Dendritic cell treated with granulocyte-macrophage colony-stimulating factor and Interleukin-4, amounts not matched to agents 40 ng/mL and 50 ng/mL, for 4 days (primary cell): Measurements from ENCODE around the gene RAB11A.

ENCODE experiments used
- H3K27ac Mint-ChIP-seq: one replicate; pipeline ENCODE4 v1.8.0; 2022; ENCODE audit warnings: mild to moderate bottlenecking, mixed read lengths
- H3K27me3 Mint-ChIP-seq: one replicate; pipeline ENCODE4 v1.8.0; 2022; ENCODE audit warnings: mild to moderate bottlenecking, mixed read lengths
- H3K36me3 Mint-ChIP-seq: one replicate; pipeline ENCODE4 v1.8.0; 2022; ENCODE audit warnings: low read depth, mixed read lengths
- H3K4me1 Mint-ChIP-seq: one replicate; pipeline ENCODE4 v1.8.0; 2022; ENCODE audit warnings: low read depth, mixed read lengths
- H3K4me3 Mint-ChIP-seq: one replicate; pipeline ENCODE4 v1.8.0; 2022; ENCODE audit warnings: mild to moderate bottlenecking, moderate library complexity, mixed read lengths
- H3K9me3 Mint-ChIP-seq: one replicate; pipeline ENCODE4 v1.8.0; 2022; ENCODE audit warnings: mixed read lengths
- intact Hi-C: fragments of 100-400 bp; cut with micrococcal nuclease; formaldehyde crosslinking; loops from one replicate; pipeline ENCODE4 v1.15.0; 2022

The RAB11A gene

DNA sequence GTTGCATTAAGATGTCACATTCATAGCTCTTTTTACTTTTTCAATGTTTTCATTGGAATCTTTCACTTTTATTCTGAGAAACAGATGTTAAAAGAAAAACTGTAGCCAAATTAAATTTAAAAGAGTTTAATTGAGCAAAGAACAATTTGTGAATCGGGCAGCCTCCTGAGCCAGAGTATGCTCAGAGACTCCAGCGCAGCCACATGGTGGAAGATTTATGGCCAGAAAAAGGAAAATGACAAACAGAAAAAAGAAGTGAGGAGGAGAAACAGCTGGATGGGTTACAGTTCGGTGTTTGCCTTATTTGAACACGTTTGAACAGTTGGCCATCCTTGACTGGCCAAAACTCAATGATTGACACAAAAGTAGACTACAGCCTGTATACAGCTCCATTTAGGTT lies 33.8 kb upstream of the RAB11A start:
- Mint-ChIP-seq H3K4me3 (no peak overlapping the region), H3K36me3 (no peaks in the 10 kb centered on the region), H3K27ac (peak overlapping the region; percentile 22), H3K4me1 (peaks cover 54% of the 10 kb centered on the region), H3K27me3 (no peaks in the 10 kb centered on the region), H3K9me3 (no peaks in the 10 kb centered on the region)
- intact Hi-C loops: no loop called here

DNA sequence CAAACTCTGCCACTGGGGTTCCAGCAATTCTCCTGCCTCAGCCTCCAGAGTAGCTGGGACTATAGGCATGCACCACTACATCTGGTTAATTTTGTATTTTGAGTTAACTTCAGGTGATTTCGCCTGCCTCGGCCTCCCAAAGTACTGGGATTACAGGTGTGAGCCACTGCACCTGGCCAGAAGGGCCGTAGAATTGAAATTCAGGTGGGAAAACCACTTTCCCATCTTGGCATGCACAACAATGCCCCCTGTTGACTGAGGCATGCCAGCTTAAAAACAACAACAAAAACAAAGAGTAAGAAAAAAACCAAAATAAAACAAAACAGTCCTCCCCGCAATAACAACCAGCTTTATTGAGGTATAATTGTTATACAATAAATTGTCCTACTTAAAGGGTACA lies 32.6 kb upstream of the RAB11A start:
- intact Hi-C loops: no loop called here
- no peak overlapping the region for H3K4me3 Mint-ChIP-seq
- H3K27ac Mint-ChIP-seq: no peak overlapping the region
- no peaks in the 10 kb centered on the region for H3K36me3 Mint-ChIP-seq
- H3K27me3 Mint-ChIP-seq: no peaks in the 10 kb centered on the region
- H3K9me3 Mint-ChIP-seq: no peaks in the 10 kb centered on the region
- peaks cover 59% of the 10 kb centered on the region for H3K4me1 Mint-ChIP-seq

DNA sequence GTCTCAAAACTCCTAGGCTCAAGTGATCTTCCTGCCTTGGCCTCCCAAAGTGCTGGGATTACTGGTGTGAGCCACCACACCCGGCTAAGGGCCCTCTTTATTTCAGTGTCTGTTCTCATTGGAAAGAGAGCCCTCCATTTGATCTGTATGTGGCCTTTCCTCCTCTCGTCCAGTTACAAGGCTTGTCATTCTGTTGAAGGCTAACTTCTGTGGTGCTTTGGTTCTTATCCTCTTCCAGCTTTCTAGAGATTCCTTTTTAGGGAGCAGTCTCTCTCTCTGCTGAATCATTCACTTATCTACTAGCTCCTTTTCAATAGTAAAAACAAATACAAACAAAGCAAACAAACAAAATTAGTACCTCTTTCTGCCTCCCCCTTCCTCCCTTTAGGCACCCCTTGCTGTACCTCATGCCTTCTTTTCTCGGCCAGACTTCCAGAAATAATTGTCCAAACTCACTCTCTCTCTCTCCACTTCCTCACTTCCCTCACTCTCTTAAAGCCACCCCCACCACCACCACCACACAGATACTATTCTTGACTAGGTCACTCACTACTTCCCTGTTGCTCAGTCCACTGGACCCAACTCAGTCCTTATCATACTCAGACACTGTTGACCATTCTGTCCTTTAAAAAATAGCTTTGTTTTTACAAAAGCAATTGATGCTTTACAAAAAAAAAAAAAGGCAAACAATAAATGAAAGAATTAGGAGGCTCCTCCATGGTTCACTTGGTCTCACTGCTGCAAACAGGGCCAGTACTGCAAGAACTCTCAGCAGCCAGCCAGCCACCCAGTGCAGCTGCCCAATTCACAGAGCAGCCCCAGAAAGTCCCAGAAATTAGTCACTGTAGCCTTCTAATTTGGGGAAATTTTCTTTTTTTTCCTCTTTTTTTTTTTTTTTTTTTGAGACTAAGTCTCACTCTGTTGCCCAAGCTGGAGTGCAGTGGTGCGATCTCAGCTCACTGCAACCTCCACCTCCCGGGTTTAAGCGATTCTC lies 31.7 kb upstream of the RAB11A start:
- Mint-ChIP-seq H3K4me3 (no peak overlapping the region), H3K4me1 (peaks cover 62% of the 10 kb centered on the region), H3K27me3 (no peaks in the 10 kb centered on the region), H3K27ac (peak overlapping the region; percentile 69), H3K36me3 (no peaks in the 10 kb centered on the region), H3K9me3 (no peaks in the 10 kb centered on the region)
- intact Hi-C loops: no loop called here

DNA sequence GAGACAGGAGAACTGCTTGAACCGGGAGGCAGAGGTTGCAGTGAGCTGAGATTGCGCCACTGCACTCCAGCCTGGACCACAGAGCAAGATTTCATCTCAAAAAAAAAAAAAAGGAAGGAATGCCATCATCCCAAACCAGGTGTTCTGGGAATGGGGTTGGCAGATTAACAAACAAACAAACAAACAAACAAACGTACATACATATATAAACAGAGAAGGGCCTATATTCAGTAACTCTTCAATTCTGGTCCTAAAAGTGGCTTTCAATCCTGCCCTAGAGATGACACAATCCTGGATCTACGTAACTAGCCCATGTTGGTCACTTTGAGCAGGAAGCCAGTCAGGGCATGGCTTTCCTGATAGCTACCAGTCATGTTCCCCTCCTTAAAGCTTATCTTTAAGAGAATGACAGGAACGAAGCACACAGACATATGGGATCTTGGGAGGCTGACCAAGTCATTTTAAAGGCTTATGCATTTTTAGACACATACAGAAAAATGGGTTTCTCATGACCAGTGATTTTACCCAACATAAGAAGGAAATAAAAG lies 29.9 kb upstream of the RAB11A start:
- H3K4me3 Mint-ChIP-seq: no peak overlapping the region
- H3K4me1 Mint-ChIP-seq: peaks cover 46% of the 10 kb centered on the region
- no peak overlapping the region for H3K27ac Mint-ChIP-seq
- H3K9me3 Mint-ChIP-seq: no peaks in the 10 kb centered on the region
- no peaks in the 10 kb centered on the region for H3K27me3 Mint-ChIP-seq
- intact Hi-C loops: no loop called here
- no peaks in the 10 kb centered on the region for H3K36me3 Mint-ChIP-seq

DNA sequence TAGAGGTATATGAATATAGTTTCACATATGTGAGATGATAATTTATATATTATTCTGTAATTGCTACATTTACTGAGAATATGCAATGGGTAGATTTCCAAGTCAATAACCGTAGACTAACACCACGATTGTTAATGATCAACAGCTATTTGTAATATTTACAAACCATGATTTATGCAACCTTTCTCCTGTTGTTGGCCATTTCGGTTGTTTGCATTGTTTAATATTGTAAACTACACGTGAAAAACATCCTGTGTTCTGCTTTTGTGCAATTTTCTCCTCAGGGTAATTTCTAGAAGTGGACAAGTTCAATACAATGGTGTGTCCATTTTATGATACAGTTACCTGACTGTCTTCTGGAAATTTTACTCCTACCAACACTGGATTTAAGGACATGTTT lies 29.3 kb upstream of the RAB11A start:
- intact Hi-C loops: loop anchor here (5.0 kb wide), 1 partner anchor 63 kb away; no protein-coding TSS in a partner anchor
- H3K27ac Mint-ChIP-seq: no peak overlapping the region
- no peaks in the 10 kb centered on the region for H3K36me3 Mint-ChIP-seq
- H3K4me1 Mint-ChIP-seq: peaks cover 44% of the 10 kb centered on the region
- H3K27me3 Mint-ChIP-seq: no peaks in the 10 kb centered on the region
- H3K9me3 Mint-ChIP-seq: no peaks in the 10 kb centered on the region
- H3K4me3 Mint-ChIP-seq: no peak overlapping the region

DNA sequence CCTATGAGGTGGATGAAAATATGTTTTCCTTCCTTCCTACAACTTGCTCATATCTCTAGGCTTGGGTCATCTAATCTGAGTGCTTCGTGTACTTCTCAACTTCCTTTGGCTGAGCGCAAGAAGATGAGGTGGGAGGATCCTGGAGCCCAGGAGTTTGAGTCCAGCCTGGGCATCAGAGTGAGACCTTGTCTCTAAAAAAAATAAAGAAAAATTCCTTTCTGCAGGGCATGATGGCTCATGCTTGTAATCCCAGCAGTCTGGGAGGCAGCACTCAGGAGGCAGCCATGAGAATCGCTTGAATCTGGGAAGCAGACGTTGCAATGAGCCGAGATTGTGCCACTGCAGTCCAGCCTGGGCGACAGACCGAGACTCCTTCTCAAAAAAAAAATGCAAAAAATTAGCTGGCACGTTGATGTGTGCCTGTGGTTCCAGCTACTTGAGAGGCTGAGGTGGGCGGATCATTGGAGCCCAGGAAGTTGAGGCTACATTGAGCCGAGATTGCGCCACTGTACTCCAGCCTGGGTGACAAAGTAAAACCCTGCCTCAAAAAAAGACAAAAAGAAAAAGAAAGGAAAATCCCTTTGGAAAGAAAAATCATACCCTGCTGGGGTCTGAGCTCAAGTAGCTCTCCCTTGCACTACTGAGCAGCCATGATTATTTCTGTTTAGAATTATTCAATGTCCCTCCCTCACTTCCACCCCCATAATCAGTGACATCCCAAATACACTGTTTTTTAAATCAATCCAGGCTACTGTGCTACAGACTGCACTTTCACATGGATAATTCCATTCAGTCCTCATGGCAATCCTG lies 28.0 kb upstream of the RAB11A start:
- H3K27ac Mint-ChIP-seq: peak overlapping the region; percentile 77
- intact Hi-C loops: loop anchor here (5.0 kb wide), 1 partner anchor 64 kb away; no protein-coding TSS in a partner anchor

DNA sequence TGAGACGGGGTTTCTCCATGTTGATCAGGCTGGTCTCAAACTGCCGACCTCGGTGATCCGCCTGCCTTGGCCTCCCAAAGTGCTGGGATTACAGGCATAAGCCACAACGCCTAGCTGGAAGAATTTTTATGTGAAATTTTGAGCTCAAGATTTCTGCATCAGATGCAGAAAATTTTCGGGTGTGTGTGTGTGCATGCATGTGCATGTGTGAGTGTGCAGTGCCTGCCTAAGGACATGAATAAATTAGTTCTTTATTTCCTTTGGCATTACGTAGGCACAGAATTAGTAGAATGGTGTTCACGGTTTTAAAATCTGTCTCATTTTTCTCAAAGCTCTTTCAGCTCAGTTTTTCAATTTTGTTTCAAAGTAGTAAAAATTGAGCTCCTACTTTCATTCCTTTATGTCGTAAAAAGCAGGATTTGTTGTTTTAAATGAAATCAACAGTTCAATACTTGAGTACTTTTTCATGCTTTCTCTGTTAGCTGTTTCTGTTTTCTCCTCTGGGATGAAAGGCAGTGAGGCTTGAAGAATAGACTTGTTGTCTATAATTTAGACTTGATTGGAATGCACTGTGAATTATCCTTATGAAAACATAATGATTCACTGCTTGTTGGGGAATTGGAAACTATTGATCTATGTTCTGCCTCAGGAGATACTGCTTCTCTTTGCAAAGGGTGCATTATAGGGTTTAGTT lies 23.3 kb upstream of the RAB11A start:
- no peaks in the 10 kb centered on the region for H3K36me3 Mint-ChIP-seq
- H3K27ac Mint-ChIP-seq: no peak overlapping the region

More for the DNA sequence above, 28.0 kb upstream of the RAB11A start:
- no peaks in the 10 kb centered on the region for H3K27me3 Mint-ChIP-seq
- H3K4me1 Mint-ChIP-seq: peaks cover 35% of the 10 kb centered on the region
- H3K36me3 Mint-ChIP-seq: no peaks in the 10 kb centered on the region
- peak overlapping the region; percentile 68 for H3K4me3 Mint-ChIP-seq
- no peaks in the 10 kb centered on the region for H3K9me3 Mint-ChIP-seq

DNA sequence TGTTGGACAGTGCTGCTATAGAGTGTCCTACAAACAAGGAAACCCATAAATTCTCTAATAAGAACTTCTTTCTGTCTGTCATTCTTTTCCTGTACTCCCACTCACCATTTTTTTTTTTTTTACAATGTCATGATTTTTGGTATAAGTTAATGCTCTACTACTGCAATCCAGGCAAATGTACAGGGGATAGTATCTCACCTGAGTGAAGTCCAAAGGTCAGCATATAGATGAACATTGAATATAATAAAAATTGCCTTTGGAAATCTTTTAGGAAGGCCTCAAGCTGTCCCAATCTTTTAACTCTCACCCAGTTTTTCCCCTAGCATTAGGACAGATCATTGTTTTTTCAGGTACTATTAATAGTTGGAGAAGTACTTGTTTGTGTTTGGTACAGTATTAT lies 21.3 kb upstream of the RAB11A start:
- intact Hi-C loops: no loop called here
- H3K9me3 Mint-ChIP-seq: no peaks in the 10 kb centered on the region
- H3K36me3 Mint-ChIP-seq: no peaks in the 10 kb centered on the region
- no peaks in the 10 kb centered on the region for H3K27me3 Mint-ChIP-seq
- H3K4me1 Mint-ChIP-seq: no peaks in the 10 kb centered on the region
- no peak overlapping the region for H3K27ac Mint-ChIP-seq
- H3K4me3 Mint-ChIP-seq: no peak overlapping the region

More for the DNA sequence above, 23.3 kb upstream of the RAB11A start:
- intact Hi-C loops: no loop called here
- peaks cover 12% of the 10 kb centered on the region for H3K4me1 Mint-ChIP-seq
- H3K9me3 Mint-ChIP-seq: no peaks in the 10 kb centered on the region
- H3K27me3 Mint-ChIP-seq: no peaks in the 10 kb centered on the region
- H3K4me3 Mint-ChIP-seq: no peak overlapping the region

DNA sequence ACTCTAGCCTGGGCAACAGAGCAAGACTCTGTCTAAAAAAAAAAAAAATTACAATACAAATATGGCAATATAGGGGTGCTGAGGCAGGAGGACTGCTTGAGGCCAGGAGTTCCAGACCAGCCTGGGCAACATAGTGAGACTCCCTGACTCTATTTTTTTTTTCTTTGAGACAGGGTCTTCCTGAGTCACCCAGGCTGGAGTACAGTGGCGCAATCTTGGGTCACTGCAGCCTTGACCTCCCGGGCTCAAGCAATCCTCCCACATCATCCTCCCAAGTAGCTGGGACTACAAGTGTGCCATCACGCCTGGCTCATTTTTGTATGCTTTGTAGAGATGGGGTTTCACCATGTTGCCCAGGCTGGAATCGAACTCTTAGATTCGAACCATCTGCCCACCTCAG lies 17.3 kb upstream of the RAB11A start:
- Mint-ChIP-seq H3K27me3 (no peaks in the 10 kb centered on the region), H3K36me3 (no peaks in the 10 kb centered on the region)
- intact Hi-C loops: no loop called here

DNA sequence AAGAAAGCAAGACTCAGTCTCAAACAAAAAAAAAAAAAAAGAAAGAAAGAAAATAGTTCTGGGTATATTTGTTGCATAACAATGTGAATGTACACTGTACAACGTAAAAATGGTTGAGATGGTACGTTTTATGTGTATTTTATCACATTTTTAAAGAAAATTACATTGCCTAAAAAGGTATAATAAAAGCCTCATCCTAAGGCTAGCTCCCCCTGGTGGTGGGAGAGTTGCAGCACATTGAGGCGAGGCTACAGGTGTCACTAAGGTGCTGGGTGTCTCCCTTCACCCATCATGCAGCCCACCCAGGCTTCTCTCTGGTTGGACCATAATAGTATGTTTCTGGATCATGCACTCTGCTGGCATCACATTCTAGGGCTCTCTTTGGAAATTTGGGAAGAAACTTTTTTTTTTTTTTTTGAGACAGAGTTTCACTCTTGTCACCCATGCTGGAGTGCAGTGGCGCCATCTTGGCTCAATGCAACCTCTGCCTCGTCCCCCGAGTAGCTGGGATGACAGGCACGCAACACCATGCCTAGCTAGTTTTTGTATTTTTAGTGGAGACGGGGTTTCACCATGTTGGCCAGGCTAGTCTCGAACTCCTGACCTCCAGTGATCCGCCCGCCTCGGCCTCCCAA lies 12.4 kb upstream of the RAB11A start:
- H3K4me1 Mint-ChIP-seq: peaks cover 6% of the 10 kb centered on the region
- intact Hi-C loops: loop anchor here (5.0 kb wide), 2 partner anchors 80 to 220 kb away; no protein-coding TSS in a partner anchor
- H3K27me3 Mint-ChIP-seq: no peaks in the 10 kb centered on the region
- no peak overlapping the region for H3K27ac Mint-ChIP-seq
- no peaks in the 10 kb centered on the region for H3K36me3 Mint-ChIP-seq
- H3K4me3 Mint-ChIP-seq: no peak overlapping the region
- H3K9me3 Mint-ChIP-seq: no peaks in the 10 kb centered on the region

More for the DNA sequence above, 17.3 kb upstream of the RAB11A start:
- H3K27ac Mint-ChIP-seq: no peak overlapping the region
- no peak overlapping the region for H3K4me3 Mint-ChIP-seq
- H3K9me3 Mint-ChIP-seq: no peaks in the 10 kb centered on the region
- no peaks in the 10 kb centered on the region for H3K4me1 Mint-ChIP-seq

DNA sequence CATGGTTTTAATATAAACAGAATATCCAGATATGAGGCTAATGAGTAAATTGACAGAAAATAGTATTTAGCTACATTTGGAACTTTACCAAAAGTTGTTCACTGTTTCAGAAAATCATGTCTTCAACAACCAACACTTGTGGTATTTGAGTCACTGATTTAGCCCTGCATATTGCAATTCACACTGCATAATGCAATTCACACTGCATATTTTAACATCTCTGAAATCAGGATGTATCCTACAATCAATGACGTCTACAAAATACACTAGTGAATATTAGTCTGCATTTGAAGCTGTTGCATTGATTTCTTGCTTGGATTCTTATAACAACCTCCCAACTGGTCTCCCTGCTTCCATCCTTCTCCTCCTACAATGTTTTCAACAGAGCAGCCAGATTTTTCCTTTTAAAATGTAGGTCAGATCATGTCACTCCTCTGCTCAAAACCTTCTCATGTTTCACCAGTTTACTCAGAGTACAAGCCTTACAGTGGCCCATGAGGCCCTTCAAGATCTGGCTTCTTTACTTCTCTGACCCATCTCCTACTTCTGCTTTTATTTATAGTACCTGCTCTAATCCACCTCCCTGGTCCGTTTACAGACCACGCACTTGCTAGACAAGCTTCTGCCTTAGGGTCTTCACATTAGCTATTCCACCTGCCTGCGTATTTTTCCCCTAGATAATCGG lies 11.4 kb upstream of the RAB11A start:
- no peak overlapping the region for H3K27ac Mint-ChIP-seq
- H3K4me1 Mint-ChIP-seq: peaks cover 11% of the 10 kb centered on the region
- no peaks in the 10 kb centered on the region for H3K9me3 Mint-ChIP-seq
- no peaks in the 10 kb centered on the region for H3K36me3 Mint-ChIP-seq
- no peaks in the 10 kb centered on the region for H3K27me3 Mint-ChIP-seq
- intact Hi-C loops: loop anchor here (5.0 kb wide), 2 partner anchors 81 to 221 kb away; no protein-coding TSS in a partner anchor
- H3K4me3 Mint-ChIP-seq: no peak overlapping the region

DNA sequence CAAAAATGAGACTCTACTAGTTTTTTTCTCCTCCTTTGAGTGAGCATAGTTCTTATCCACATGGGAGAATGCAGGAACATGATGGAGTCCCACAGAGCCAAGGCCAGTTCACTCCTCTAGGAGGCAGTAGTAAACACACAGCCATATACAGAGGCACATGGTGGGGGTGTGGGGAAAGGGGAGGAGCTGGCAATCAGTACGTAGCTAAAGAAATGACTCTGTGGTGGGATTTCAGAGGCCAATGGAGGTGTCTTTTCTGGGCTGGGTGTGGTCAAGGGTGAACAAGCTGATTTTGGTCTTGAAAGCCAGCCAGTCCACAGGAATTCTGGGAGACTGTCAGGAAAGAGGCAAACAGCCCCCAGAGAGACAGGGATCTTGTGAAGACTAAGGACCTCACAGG lies 6.6 kb upstream of the RAB11A start:
- H3K9me3 Mint-ChIP-seq: no peaks in the 10 kb centered on the region
- intact Hi-C loops: no loop called here
- H3K4me1 Mint-ChIP-seq: peaks cover 12% of the 10 kb centered on the region
- no peak overlapping the region for H3K27ac Mint-ChIP-seq
- H3K36me3 Mint-ChIP-seq: no peaks in the 10 kb centered on the region
- H3K4me3 Mint-ChIP-seq: peak overlapping the region; percentile 6
- no peaks in the 10 kb centered on the region for H3K27me3 Mint-ChIP-seq
